Measurements from ENCODE around the gene FTHL17.

The FTHL17 gene

GRCh38 chrX:31071725-31072124 lies at the start of gene FTHL17:
Gene FTHL17 (minus strand): TSS chrX:31072041. CDS start chrX:31071953, 88 bp downstream.
- no peaks in the 10 kb centered on the region for H3K4me1 Mint-ChIP-seq
- H3K27ac Mint-ChIP-seq, result no peak within 1 kb of the TSS
- H3K27me3 Mint-ChIP-seq, result no peaks in the 10 kb centered on the region
- no peaks in the 10 kb centered on the region for H3K9me3 Mint-ChIP-seq
- no peak within 1 kb of the TSS for H3K4me3 Mint-ChIP-seq
- H3K36me3 Mint-ChIP-seq, result no peaks in the 10 kb centered on the region

- Mint-ChIP-seq H3K4me1 (no peaks in the 10 kb centered on the region), H3K9me3 (no peaks in the 10 kb centered on the region), H3K27ac (no peak overlapping the region), H3K4me3 (no peak overlapping the region), H3K27me3 (no peaks in the 10 kb centered on the region), H3K36me3 (no peaks in the 10 kb centered on the region)
These were observed 45.4 kb upstream of the FTHL17 start for GRCh38 chrX:31117266-31117665.

DNA sequence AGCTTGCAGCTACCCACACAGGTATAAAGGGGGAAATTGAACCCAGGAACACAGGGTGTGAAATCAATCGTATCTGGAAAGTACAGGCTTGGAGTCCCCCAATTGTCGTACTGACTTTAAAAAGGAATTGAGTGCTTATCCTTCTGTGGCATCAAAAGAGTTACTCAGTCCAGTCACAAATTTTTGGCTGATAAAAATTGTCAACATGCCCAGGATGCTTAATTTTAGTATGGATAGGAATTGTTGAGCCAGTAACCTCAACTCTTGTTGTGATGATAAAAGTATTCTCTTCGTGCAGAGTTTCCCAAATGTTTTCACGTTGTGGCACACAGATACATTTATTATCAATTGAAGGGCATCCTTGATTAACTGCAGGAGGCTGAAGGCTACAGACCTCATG lies 43.6 kb upstream of the FTHL17 start:
- H3K9me3 Mint-ChIP-seq, result no peaks in the 10 kb centered on the region
- no peaks in the 10 kb centered on the region for H3K27me3 Mint-ChIP-seq
- no peak overlapping the region for H3K4me3 Mint-ChIP-seq
- H3K4me1 Mint-ChIP-seq, result no peaks in the 10 kb centered on the region
- no peak overlapping the region for H3K27ac Mint-ChIP-seq
- H3K36me3 Mint-ChIP-seq, result no peaks in the 10 kb centered on the region

DNA sequence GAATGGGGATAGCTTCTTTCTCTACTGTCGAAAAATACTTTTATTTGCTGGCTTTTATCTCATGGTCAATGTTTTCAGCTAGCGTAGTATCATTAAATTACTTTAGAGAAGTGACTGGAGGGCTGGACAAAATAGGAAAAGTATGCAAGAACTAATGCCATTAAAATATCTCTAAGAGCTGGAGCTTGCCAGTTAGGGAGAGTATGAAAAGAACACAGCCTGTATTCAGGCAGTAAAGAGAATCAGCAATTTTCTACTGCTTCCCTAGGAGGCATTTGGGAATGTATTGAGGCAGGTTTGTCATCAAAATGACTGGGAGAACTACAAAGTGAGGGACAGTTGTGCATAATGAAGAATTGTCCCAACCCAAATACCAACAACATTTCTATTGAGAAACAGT lies 43.0 kb upstream of the FTHL17 start:
- no peak overlapping the region for H3K27ac Mint-ChIP-seq
- H3K27me3 Mint-ChIP-seq, result no peaks in the 10 kb centered on the region
- no peaks in the 10 kb centered on the region for H3K4me1 Mint-ChIP-seq
- H3K9me3 Mint-ChIP-seq, result no peaks in the 10 kb centered on the region
- H3K4me3 Mint-ChIP-seq, result no peak overlapping the region
- no peaks in the 10 kb centered on the region for H3K36me3 Mint-ChIP-seq

- H3K4me1 Mint-ChIP-seq, result no peaks in the 10 kb centered on the region
- no peak overlapping the region for H3K4me3 Mint-ChIP-seq
- H3K36me3 Mint-ChIP-seq, result no peaks in the 10 kb centered on the region
- H3K27me3 Mint-ChIP-seq, result no peaks in the 10 kb centered on the region
- H3K9me3 Mint-ChIP-seq, result no peaks in the 10 kb centered on the region
- no peak overlapping the region for H3K27ac Mint-ChIP-seq
These were observed 40.6 kb upstream of the FTHL17 start for GRCh38 chrX:31112226-31112999.

DNA sequence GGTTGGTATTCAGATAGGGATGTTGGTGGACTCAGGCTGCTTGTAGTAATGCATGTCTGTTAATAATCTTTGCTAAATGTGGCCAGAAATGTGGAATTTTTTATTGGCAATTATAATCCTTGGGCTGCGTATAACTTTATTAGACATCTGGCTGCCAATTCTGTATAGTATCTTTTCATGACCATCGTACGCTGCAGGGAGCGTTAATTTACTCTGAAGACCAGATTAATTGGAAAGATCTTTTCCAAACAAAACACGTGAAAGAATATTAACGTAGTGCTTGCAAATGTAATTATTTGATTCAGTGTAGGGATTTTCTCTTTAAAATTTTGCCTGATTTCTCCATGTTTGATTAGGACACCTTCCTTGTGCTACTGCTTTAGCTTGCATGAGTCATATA lies 38.8 kb upstream of the FTHL17 start:
- Mint-ChIP-seq H3K27me3 (no peaks in the 10 kb centered on the region), H3K36me3 (no peaks in the 10 kb centered on the region), H3K4me3 (no peak overlapping the region), H3K4me1 (no peaks in the 10 kb centered on the region), H3K9me3 (no peaks in the 10 kb centered on the region), H3K27ac (no peak overlapping the region)

GRCh38 chrX:31099536-31100090 lies 27.8 kb upstream of the FTHL17 start:
- H3K4me3 Mint-ChIP-seq, result no peak overlapping the region
- no peaks in the 10 kb centered on the region for H3K4me1 Mint-ChIP-seq
- no peak overlapping the region for H3K27ac Mint-ChIP-seq
- no peaks in the 10 kb centered on the region for H3K9me3 Mint-ChIP-seq
- no peaks in the 10 kb centered on the region for H3K27me3 Mint-ChIP-seq
- H3K36me3 Mint-ChIP-seq, result no peaks in the 10 kb centered on the region

GRCh38 chrX:31098079-31098478 lies 26.2 kb upstream of the FTHL17 start:
- Mint-ChIP-seq H3K4me3 (no peak overlapping the region), H3K36me3 (no peaks in the 10 kb centered on the region), H3K9me3 (no peaks in the 10 kb centered on the region), H3K27me3 (no peaks in the 10 kb centered on the region), H3K27ac (no peak overlapping the region), H3K4me1 (no peaks in the 10 kb centered on the region)

DNA sequence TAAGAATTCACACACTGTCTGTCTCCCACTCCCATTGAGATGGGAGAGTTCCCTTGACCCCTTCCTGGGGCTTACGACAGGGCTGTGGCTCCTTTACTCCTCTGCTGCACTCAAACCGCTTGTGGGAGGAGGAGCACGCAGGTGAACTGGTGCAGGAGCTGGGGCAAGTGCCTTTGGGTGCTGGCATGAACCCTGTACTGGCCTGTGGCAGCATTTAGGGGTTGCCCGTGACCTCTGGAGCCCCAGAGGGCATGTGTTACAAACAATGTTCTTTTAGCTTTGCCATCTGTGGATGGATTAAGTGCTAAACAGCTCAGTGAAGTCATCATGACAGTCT lies 21.8 kb upstream of the FTHL17 start:
- Mint-ChIP-seq H3K4me3 (no peak overlapping the region), H3K27me3 (no peaks in the 10 kb centered on the region), H3K27ac (no peak overlapping the region), H3K9me3 (no peaks in the 10 kb centered on the region), H3K36me3 (no peaks in the 10 kb centered on the region), H3K4me1 (no peaks in the 10 kb centered on the region)

- Mint-ChIP-seq H3K36me3 (no peaks in the 10 kb centered on the region), H3K4me1 (no peaks in the 10 kb centered on the region), H3K4me3 (no peak overlapping the region), H3K27me3 (no peaks in the 10 kb centered on the region), H3K27ac (no peak overlapping the region), H3K9me3 (no peaks in the 10 kb centered on the region)
These were observed 21.3 kb upstream of the FTHL17 start for GRCh38 chrX:31092970-31093638.

DNA sequence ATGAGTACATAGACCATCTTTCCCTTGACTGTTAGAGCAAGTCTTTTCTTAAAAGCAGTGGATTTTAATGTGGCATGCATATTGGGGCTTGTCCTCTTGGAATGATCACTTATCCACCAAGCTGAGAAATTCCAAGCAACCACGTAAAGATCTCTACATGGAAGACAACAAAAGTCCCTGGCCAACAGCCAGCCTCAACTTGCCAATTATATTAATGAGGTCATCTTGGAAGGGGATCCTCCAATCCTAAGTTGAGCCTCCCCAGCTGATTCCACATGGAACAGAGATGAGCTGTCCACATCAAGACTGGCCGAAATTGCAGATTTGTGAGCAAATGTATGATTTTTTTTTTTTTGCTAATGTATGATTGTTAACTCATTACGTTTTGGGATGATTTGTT lies 20.6 kb upstream of the FTHL17 start:
- no peak overlapping the region for H3K27ac Mint-ChIP-seq
- no peaks in the 10 kb centered on the region for H3K36me3 Mint-ChIP-seq
- no peak overlapping the region for H3K4me3 Mint-ChIP-seq
- H3K27me3 Mint-ChIP-seq, result no peaks in the 10 kb centered on the region
- H3K9me3 Mint-ChIP-seq, result no peaks in the 10 kb centered on the region
- H3K4me1 Mint-ChIP-seq, result no peaks in the 10 kb centered on the region

DNA sequence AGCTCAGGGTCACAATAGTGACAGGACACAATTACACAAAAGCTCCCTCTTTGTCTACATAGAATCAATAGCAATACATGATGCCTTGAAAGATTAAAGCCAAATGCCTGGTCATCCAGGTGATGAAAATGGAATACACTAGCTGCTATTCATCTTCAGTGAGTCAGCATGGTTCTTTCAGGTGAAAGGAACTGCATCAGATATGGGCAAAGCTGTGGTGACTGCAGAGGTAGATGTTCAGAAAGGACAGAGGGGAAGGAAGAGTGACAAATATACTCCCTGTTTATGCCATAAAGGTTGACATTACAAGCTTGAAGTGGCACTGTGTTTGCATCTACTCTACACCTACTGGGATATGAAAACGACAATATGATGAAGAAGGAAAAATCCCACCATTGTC lies 20.0 kb upstream of the FTHL17 start:
- H3K36me3 Mint-ChIP-seq, result no peaks in the 10 kb centered on the region
- H3K4me3 Mint-ChIP-seq, result no peak overlapping the region
- H3K27ac Mint-ChIP-seq, result no peak overlapping the region
- no peaks in the 10 kb centered on the region for H3K4me1 Mint-ChIP-seq
- H3K9me3 Mint-ChIP-seq, result no peaks in the 10 kb centered on the region
- no peaks in the 10 kb centered on the region for H3K27me3 Mint-ChIP-seq

DNA sequence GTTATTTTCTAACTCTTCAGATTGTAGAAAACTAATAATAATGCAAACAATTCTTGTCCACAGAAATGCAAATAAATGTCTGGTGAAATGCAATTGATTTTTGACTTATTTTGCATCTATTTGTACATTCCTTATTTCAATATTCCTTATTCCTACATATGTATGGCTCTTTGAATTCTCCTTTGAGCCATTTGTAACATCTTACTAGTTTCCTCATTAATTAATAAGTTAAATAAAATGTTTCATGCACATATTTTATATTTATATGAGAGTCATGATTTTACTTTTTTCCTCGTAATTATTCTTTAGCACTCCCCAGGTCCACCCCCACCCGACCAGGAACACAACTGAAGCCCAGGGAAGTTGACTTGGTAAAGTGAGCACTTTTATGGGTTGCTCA lies 2.7 kb upstream of the FTHL17 start:
- H3K9me3 Mint-ChIP-seq, result no peaks in the 10 kb centered on the region
- no peak overlapping the region for H3K27ac Mint-ChIP-seq
- H3K4me1 Mint-ChIP-seq, result no peaks in the 10 kb centered on the region
- H3K4me3 Mint-ChIP-seq, result no peak overlapping the region
- no peaks in the 10 kb centered on the region for H3K36me3 Mint-ChIP-seq
- no peaks in the 10 kb centered on the region for H3K27me3 Mint-ChIP-seq

GRCh38 chrX:31071262-31071661 lies 579 bp downstream of the FTHL17 start:
- Mint-ChIP-seq H3K4me1 (no peaks in the 10 kb centered on the region), H3K4me3 (no peak overlapping the region), H3K9me3 (no peaks in the 10 kb centered on the region), H3K27me3 (no peaks in the 10 kb centered on the region), H3K36me3 (no peaks in the 10 kb centered on the region), H3K27ac (no peak overlapping the region)

- no peaks in the 10 kb centered on the region for H3K27me3 Mint-ChIP-seq
- no peaks in the 10 kb centered on the region for H3K9me3 Mint-ChIP-seq
- H3K4me3 Mint-ChIP-seq, result no peak overlapping the region
- no peaks in the 10 kb centered on the region for H3K4me1 Mint-ChIP-seq
- no peaks in the 10 kb centered on the region for H3K36me3 Mint-ChIP-seq
- H3K27ac Mint-ChIP-seq, result no peak overlapping the region
These were observed 1.8 kb downstream of the FTHL17 start for GRCh38 chrX:31070057-31070468.

GRCh38 chrX:31063114-31063513 lies 8.7 kb downstream of the FTHL17 start:
- Mint-ChIP-seq H3K4me3 (no peak overlapping the region), H3K9me3 (no peaks in the 10 kb centered on the region), H3K4me1 (no peaks in the 10 kb centered on the region), H3K27ac (no peak overlapping the region), H3K36me3 (no peaks in the 10 kb centered on the region), H3K27me3 (no peaks in the 10 kb centered on the region)

Data from activated naive CD4-positive, alpha-beta T cell treated with anti-CD3 and anti-CD28 coated beads, Interleukin-2, amount 50 U/mL, for 24 hours (primary cell).